ENCODE measurements around the gene ICE2.
"Not testable (repeated sequence)": the region's sequence is repeated elsewhere in the genome, so short reads cannot be mapped to it uniquely, and the experiment has no call there.

The ICE2 gene

GRCh38 chr15:60405399-60405798, 73.5 kb downstream of the ICE2 start:
- DNase-seq, result no peak

GRCh38 chr15:60404351-60404750, 74.6 kb downstream of the ICE2 start:
- not testable (repeated sequence) for DNase-seq

DNA sequence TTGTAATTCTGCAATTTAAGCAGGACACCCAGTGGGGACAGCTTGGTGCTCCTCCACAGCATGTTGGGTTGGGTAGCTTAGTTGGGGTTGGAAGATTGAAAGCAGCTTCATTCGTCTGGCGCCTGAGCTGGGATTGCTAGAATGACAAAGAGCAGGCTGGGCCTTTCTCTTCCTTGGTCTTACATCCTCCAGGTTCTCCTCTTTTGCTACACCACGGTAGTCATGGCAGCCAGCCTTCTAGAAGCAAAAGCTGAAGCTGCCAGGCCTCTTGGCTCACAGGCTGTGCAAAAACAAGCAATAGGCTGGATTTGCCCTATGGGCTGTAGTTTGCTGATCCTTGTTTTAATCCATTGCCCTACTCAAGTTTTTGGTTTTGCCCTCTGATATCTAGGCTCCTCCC, 78.0 kb downstream of the ICE2 start:
- no peak for DNase-seq

DNA sequence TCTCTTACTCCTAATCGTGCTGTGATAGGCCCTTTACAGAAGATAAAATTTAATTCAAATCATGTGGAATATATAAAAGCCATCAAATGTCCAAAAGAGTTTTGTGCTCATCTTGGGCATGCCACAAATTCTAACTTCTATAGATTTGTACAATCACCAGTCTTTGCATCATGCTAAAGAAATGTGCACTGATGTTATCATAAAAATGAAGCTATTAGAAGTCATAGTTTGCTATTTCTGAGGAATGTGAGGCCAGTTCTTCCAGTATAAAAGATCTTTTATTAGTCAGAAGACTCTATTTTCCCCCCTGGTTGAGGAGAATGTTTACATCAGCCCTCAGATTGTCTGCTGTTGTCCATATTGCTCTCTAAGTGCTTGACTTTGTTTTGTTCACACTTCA, 79.0 kb downstream of the ICE2 start:
- DNase-seq, result no peak

GRCh38 chr15:60399246-60399915, 79.6 kb downstream of the ICE2 start:
- DNase-seq, result no peak

DNA sequence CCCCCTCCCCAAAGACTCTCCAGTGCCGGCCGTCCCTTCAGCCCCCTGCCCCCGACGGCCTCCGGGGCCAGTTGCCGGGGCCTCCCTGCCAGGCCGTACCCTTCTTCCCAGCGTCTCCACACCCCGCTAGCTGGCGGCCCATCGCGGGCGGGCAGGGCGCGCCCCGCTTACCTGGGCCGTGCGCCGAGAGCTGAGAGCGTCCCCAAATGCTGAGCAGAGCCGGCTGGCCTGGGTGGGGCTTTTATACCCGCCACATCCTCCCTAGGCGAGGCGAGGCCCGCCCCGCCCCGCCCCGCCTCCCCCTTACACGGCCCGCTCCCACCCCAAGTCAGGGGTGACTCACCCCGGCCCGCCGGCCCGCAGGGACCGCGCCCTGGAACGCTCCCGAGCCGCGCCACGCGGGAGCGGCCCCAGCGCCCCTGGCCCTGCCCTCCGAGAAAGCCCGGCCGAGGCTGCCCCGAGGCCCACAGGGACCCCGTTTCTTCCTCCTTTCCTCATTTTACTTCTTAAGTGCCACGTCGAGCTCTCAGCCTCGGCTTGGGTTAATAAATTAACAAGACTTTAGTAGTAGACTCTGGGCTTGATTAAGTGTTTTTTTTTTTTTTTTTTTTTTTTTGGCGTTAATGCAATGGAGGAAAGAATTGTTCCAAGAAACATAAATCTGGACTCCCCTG, 81.0 kb downstream of the ICE2 start, which contains the start of gene ANXA2:
TSS of gene ANXA2 (minus strand) at position 215 of the 674 bp plus-strand sequence. CDS start 11,911 bp downstream, outside the sequence.
- peak; percentile 90 for DNase-seq

- peak; percentile 81 for DNase-seq
Observed at GRCh38 chr15:60396958-60397771, 81.8 kb downstream of the ICE2 start.

GRCh38 chr15:60396560-60396957, 82.4 kb downstream of the ICE2 start:
- DNase-seq, result no peak

DNA sequence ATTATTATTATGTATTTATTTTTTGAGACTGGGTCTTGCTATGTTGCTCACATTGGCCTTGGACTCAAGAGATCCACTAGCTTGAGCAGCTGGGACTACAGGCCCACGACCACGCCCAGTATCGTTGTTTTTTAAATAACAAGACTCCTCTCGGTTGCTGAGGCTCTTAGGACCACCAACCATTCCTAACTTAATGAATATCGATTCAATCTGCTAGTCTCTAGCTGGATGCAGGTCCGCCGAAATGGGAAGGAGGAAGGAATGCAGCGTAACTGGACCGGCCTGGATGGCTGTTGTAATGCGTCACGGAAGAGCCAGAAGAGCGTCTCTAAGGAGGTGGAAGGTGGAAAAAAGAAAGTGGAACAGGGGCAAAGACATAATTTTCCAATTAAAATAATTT, 82.8 kb downstream of the ICE2 start:
- no peak for DNase-seq

DNA sequence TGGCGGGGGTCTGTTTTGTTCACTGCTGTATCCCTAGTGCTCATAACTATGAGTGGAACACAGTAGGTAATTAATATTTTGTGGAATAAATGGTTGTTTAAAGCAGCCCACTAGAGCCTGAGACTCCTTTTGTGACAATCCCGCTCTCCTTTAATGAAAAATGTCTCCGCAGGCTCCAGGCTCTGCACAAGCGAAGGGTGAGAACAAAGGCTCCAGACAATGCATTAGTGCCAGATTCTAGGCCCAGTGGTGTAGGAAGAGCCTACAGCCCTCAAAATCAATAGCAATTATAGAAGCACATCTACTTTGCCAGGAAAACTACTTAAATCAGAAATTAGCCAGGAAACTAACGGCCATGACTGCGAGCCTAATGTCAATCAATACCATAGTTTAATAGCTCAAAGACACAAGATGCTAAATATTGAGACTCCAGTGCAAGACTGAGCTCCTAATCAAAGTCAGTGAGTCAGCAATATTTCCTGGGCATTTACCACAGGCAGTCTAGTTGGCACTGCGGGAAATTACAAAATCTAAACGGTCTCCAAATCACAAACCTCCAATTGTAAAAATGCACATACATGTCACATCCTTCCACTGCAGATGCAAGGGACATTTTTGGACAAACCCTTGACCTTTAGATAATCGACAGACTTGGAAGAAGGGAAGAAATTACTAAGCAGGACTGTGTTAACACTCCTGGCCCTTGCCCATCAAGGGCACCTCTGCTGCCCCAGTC, 83.5 kb downstream of the ICE2 start:
- DNase-seq, result no peak

DNA sequence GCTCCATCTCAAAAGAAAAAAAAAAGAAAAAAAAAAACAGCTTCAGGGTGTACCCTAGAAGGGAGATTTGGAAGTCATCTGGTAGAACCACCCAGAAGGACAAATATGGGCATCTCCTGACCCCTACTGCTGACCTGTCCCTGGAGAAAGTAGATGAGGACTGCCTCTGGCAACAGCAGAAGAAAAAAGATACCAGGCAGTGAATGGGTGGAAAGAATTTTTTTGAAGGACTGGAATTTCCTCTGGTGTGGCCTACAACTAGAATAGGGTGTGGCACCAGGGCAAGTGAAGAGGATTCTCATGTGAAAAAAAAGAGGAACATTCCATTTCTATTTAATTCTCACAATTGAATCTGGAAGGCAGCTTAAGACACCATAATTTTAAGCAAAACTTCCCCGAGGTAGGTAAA, 84.2 kb downstream of the ICE2 start:
- DNase-seq, result no peak

DNA sequence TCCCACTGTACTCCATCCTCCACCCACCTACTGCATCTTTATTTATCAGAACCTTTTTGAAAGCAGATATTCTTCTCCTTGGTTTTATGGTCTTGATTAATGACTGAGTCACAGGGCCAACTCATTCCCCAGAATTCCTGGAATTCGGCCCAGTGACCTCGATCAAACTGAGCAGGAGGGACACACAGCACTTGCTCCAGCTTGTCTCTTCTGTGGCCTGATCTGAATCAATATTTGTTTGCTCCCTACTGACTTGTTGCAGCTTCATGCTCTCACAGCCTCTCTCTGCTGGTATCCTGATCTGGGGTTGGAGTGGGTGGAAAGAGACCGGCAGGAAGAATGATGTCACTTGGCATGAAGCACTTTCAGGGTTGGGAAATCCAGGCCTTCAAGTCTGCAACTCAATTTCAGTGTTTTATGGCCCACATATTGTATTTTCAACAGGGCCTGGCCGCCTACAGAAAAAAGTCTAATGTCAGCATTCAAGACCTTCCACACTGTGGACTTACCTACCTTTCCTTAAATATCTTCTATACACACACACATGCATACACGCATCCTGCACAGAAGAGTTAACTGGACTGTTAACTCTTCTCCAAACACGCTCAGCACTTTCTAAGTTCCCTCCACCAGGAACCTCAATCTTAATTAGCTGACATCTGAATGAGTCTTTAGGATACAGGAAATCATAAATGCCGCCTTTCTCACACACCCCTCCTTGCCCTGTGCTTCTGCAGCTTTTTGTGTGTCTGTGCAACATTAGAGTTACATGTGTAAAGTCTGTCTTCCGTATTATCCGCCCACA, 85.8 kb downstream of the ICE2 start:
- peak; percentile 80 for DNase-seq

GRCh38 chr15:60392601-60392985, 86.3 kb downstream of the ICE2 start:
- no peak for DNase-seq

DNA sequence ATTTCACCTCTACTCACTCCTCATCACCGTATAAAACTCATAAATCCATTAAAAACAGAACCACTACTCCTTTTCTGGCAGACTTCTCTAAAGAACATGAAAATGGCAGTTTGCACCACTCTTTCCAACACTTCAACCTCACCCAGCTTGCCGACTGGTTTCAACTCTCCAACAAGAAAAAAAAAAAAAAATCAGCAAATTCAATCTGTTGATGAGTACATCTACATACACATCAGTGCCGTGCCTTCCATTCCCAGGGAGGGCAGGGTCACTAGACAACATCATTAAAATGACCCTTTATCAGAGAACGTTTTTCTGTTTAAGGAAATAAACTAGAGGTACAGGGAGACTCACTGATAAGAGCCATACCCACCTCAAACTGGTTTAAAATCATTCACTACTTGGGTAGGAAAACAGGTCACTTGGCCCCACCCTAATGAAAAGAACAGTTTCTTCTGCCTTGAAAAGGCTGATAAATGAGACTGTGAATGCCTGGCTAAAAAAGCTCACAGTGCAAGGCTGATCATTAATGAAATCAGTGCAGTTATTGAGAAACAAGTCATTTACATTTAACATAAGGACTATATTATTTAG, 87.1 kb downstream of the ICE2 start:
- no peak for DNase-seq

GRCh38 chr15:60390871-60391501, 88.0 kb downstream of the ICE2 start:
- DNase-seq, result no peak

DNA sequence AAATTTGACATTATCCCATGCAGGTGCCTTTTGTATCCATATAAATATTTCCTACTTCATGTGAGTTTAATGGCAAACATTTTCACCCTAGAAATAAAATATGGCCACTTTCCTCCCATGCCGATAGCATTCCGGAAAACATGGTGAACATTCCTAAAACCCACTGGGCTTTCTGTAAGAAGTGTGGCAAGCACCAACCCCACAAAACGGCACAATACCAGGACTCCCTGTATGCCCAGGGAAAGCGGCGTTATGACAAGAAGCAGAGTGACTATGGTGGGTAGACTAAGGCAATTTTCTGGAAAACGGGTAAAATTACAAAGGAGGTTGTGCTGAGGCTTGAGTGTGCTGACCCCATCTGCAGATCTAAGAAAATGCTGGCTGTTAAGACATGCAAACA, 88.7 kb downstream of the ICE2 start:
- DNase-seq, result no peak

- no peak for DNase-seq
Observed at GRCh38 chr15:60389261-60390077, 89.5 kb downstream of the ICE2 start.

- no peak for DNase-seq
Observed at GRCh38 chr15:60387321-60387720, 91.6 kb downstream of the ICE2 start.

- no peak for DNase-seq
Observed at GRCh38 chr15:60386615-60387014, 92.3 kb downstream of the ICE2 start.
